Astrocyte (in vitro differentiated cells and primary cell): ENCODE data around the gene EIF4G3. TPM values are rescaled to one million over a fixed set of nuclear protein-coding genes. Genes with fewer than 3 reads are reported as not detected.

Experiments
- DNase-seq: peaks from one replicate; pipeline ENCODE4 v3.0.0-alpha.2; 2010; ENCODE audit warnings: low read depth
- FAIRE-seq: peaks from 2 replicates; lab custom pipeline; 2011; peaks lifted over from hg19 to GRCh38; lab: Jason Lieb, UNC
- H2AFZ ChIP-seq: 2 replicates; pipeline ENCODE4 v1.6.0; 2012; ENCODE audit warnings: low read depth, low read length, inconsistent platforms
- H3K27ac ChIP-seq: 2 replicates; pipeline ENCODE4 v1.5.1; 2011; ENCODE audit warnings: low read depth, low read length, inconsistent platforms
- H3K27me3 ChIP-seq: 2 replicates; pipeline ENCODE4 v1.6.0; 2011; ENCODE audit warnings: low read length, inconsistent platforms; ENCODE audit not compliant: insufficient read depth
- H3K36me3 ChIP-seq: 2 replicates; pipeline ENCODE4 v1.5.1; 2011; ENCODE audit warnings: low read length, inconsistent platforms; ENCODE audit not compliant: insufficient read depth
- H3K4me1 ChIP-seq: 2 replicates; pipeline ENCODE4 v1.5.1; 2011; ENCODE audit warnings: low read length, inconsistent platforms; ENCODE audit not compliant: insufficient read depth
- H3K4me2 ChIP-seq: 2 replicates; pipeline ENCODE4 v1.6.0; 2012; ENCODE audit warnings: low read length, inconsistent platforms
- H3K4me3 ChIP-seq: 2 replicates; pipeline ENCODE4 v1.5.1; 2011; ENCODE audit warnings: low read depth, mild to moderate bottlenecking, low read length, inconsistent platforms; ENCODE audit not compliant: insufficient read depth
- H3K79me2 ChIP-seq: 2 replicates; pipeline ENCODE4 v1.6.0; 2012; ENCODE audit warnings: mild to moderate bottlenecking, low read length, inconsistent platforms; ENCODE audit not compliant: insufficient read depth
- H3K9ac ChIP-seq: 2 replicates; pipeline ENCODE4 v1.6.0; 2012; ENCODE audit warnings: mild to moderate bottlenecking, low read length, inconsistent platforms
- H3K9me3 ChIP-seq: 2 replicates; pipeline ENCODE4 v1.5.1; 2012; ENCODE audit warnings: low read depth, mild to moderate bottlenecking, low read length, inconsistent platforms; ENCODE audit not compliant: insufficient read depth
- H4K20me1 ChIP-seq: 2 replicates; pipeline ENCODE4 v1.6.0; 2012; ENCODE audit warnings: low read length, inconsistent platforms; ENCODE audit not compliant: insufficient read depth
- H3K27ac Mint-ChIP-seq: one replicate; pipeline ENCODE4 v1.8.0; 2021; ENCODE audit warnings: mild to moderate bottlenecking, mixed read lengths; ENCODE audit not compliant: unreplicated experiment
- H3K27me3 Mint-ChIP-seq: one replicate; pipeline ENCODE4 v1.8.0; 2021; ENCODE audit warnings: low read depth, mixed read lengths; ENCODE audit not compliant: unreplicated experiment
- H3K36me3 Mint-ChIP-seq: one replicate; pipeline ENCODE4 v1.8.0; 2021; ENCODE audit warnings: low read depth, mixed read lengths; ENCODE audit not compliant: unreplicated experiment
- H3K4me1 Mint-ChIP-seq: one replicate; pipeline ENCODE4 v1.8.0; 2021; ENCODE audit warnings: low read depth, mixed read lengths; ENCODE audit not compliant: unreplicated experiment
- H3K4me3 Mint-ChIP-seq: one replicate; pipeline ENCODE4 v1.8.0; 2021; ENCODE audit warnings: mild to moderate bottlenecking, moderate library complexity, mixed read lengths; ENCODE audit not compliant: unreplicated experiment
- H3K9me3 Mint-ChIP-seq: one replicate; pipeline ENCODE4 v1.8.0; 2021; ENCODE audit warnings: mild to moderate bottlenecking, mixed read lengths; ENCODE audit not compliant: unreplicated experiment
- CTCF ChIP-seq: IDR thresholded peaks from 2 replicates; pipeline ENCODE4 v1.5.1; 2011; ENCODE audit warnings: low read depth, mild to moderate bottlenecking, inconsistent platforms, low read length, moderate library complexity; ENCODE audit not compliant: insufficient read depth
- EZH2 ChIP-seq: IDR thresholded peaks from 2 replicates; pipeline ENCODE4 v1.6.1; 2012; ENCODE audit warnings: mild to moderate bottlenecking, low read length, inconsistent platforms; ENCODE audit not compliant: insufficient read depth
- total RNA-seq: library from RNA; stranded (reverse); gene quantifications from 2 replicates; pipeline ENCODE4 v1.2.1, GENCODE V29; 2021

EIF4G3 gene
- total RNA-seq, 1 donor from 2014 or later, result 76.1 TPM

DNA sequence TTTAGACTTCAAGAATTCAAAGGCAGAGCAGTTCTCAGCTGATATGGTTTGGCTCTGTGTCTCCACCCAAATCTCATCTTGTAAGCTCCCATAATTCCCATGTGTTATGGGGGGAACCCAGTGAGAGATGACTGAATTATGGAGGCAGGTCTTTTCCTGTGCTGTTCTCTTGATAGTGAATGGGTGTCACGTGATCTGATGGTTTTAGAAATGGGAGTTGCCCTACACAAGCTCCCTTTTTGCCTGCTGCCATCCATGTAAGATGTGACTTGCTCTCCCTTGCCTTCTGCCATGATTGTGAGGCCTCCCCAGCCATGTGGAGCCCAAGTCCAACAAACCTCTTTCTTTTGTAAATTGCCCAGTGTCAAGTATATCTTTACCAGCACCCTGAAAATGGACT, 146.5 kb downstream of the EIF4G3 start:
- H3K79me2 ChIP-seq, result peaks cover 87% of the 10 kb centered on the region
- H3K4me1 ChIP-seq, result no peaks in the 10 kb centered on the region
- H3K4me3 ChIP-seq, result no peak overlapping the region
- Mint-ChIP-seq H3K9me3 (peaks cover 5% of the 10 kb centered on the region), H3K4me1 (no peaks in the 10 kb centered on the region), H3K27ac (no peak overlapping the region), H3K4me3 (no peak overlapping the region), H3K36me3 (peaks cover 10% of the 10 kb centered on the region), H3K27me3 (no peaks in the 10 kb centered on the region)
- no peaks in the 10 kb centered on the region for H3K36me3 ChIP-seq
- no peak overlapping the region for H3K4me2 ChIP-seq
- H4K20me1 ChIP-seq, result peaks cover 40% of the 10 kb centered on the region
- no peak overlapping the region for H3K9ac ChIP-seq
- H3K27ac ChIP-seq, result no peak overlapping the region
- H3K27me3 ChIP-seq, result no peaks in the 10 kb centered on the region
- no peaks in the 10 kb centered on the region for H3K9me3 ChIP-seq
- H2AFZ ChIP-seq, result no peak overlapping the region
- no peak for DNase-seq
- TF ChIP-seq EZH2 (no peak), CTCF (no peak)
- no peak for FAIRE-seq

GRCh38 chr1:21028520-21029145, 148.1 kb downstream of the EIF4G3 start:
- Mint-ChIP-seq H3K36me3 (peaks cover 14% of the 10 kb centered on the region), H3K4me3 (no peak overlapping the region), H3K4me1 (no peaks in the 10 kb centered on the region), H3K9me3 (peaks cover 5% of the 10 kb centered on the region), H3K27ac (no peak overlapping the region), H3K27me3 (no peaks in the 10 kb centered on the region)
- H3K36me3 ChIP-seq, result no peaks in the 10 kb centered on the region
- H3K4me3 ChIP-seq, result no peak overlapping the region
- TF ChIP-seq CTCF, result no peak
- TF ChIP-seq EZH2, result no peak
- H4K20me1 ChIP-seq, result peaks cover 29% of the 10 kb centered on the region
- no peaks in the 10 kb centered on the region for H3K9me3 ChIP-seq
- no peak for DNase-seq
- no peak overlapping the region for H2AFZ ChIP-seq
- no peak for FAIRE-seq
- H3K9ac ChIP-seq, result no peak overlapping the region
- no peaks in the 10 kb centered on the region for H3K4me1 ChIP-seq
- no peak overlapping the region for H3K4me2 ChIP-seq
- H3K27me3 ChIP-seq, result no peaks in the 10 kb centered on the region
- peaks cover 77% of the 10 kb centered on the region for H3K79me2 ChIP-seq
- no peak overlapping the region for H3K27ac ChIP-seq

- Mint-ChIP-seq H3K27me3 (no peaks in the 10 kb centered on the region), H3K27ac (no peak overlapping the region), H3K4me1 (peaks cover 2% of the 10 kb centered on the region), H3K9me3 (peaks cover 5% of the 10 kb centered on the region), H3K36me3 (peaks cover 14% of the 10 kb centered on the region), H3K4me3 (no peak overlapping the region)
- Histone ChIP-seq H3K4me3 (no peak overlapping the region), H3K4me1 (peaks cover 2% of the 10 kb centered on the region), H4K20me1 (peaks cover 25% of the 10 kb centered on the region), H3K4me2 (no peak overlapping the region), H3K79me2 (peaks cover 69% of the 10 kb centered on the region), H3K27me3 (no peaks in the 10 kb centered on the region), H3K27ac (no peak overlapping the region), H3K9me3 (no peaks in the 10 kb centered on the region), H3K9ac (no peak overlapping the region), H3K36me3 (no peaks in the 10 kb centered on the region), H2AFZ (no peak overlapping the region)
- FAIRE-seq (no peak), DNase-seq (no peak)
- TF ChIP-seq CTCF, result no peak
- TF ChIP-seq EZH2, result no peak
These were observed 148.9 kb downstream of the EIF4G3 start for GRCh38 chr1:21027805-21028204.
